Heart right ventricle (tissue), 16 donors: ENCODE results near the gene ABAT. TPM values are rescaled to one million over a fixed set of nuclear protein-coding genes. Genes with fewer than 3 reads are reported as not detected.

Experiments
- ATAC-seq, 8 donors: fragments of 200-7000 bp; cut with Tn5 transposase; one replicate each; pipeline ENCODE4 v1.9.1; 2020; ENCODE audit warnings: mild to moderate bottlenecking in 8 of 8, moderate library complexity in 8 of 8, moderate number of reproducible peaks in 1 of 8
- DNase-seq, 2 donors: peaks; one replicate each; pipeline ENCODE4 v3.0.0-alpha.2; 2020
- H3K27ac ChIP-seq, 10 donors: fragments of 200-600 bp; sonication (generic) in 2 of 10; one replicate each; pipeline versions ENCODE4 v1.5.0 to v1.8.0; 2020 to 2022; ENCODE audit warnings: mild to moderate bottlenecking in 3 of 10
- H3K27me3 ChIP-seq, 7 donors: fragments of 200-600 bp; one replicate each; pipeline ENCODE4 v1.8.0; 2021 to 2022; ENCODE audit warnings: mild to moderate bottlenecking in 2 of 7
- H3K36me3 ChIP-seq, 9 donors: fragments of 200-600 bp; sonication (generic) in 1 of 9; one replicate each; pipeline versions ENCODE4 v1.5.0 to v1.8.0; 2020 to 2022; ENCODE audit warnings: mild to moderate bottlenecking in 2 of 9
- H3K4me1 ChIP-seq, 9 donors: fragments of 200-600 bp; sonication (generic) in 1 of 9; one replicate each; pipeline versions ENCODE4 v1.5.0 to v1.8.0; 2020 to 2022; ENCODE audit warnings: mild to moderate bottlenecking in 4 of 9
- H3K4me3 ChIP-seq, 10 donors: fragments of 200-600 bp; sonication (generic) in 2 of 10; one replicate each; pipeline versions ENCODE4 v1.5.0 to v1.8.0; 2020 to 2022; ENCODE audit warnings: mild to moderate bottlenecking in 7 of 10, moderate library complexity in 2 of 10
- H3K9me3 ChIP-seq, 11 donors: fragments of 200-600 bp in 10 of 11; sonication (generic) in 2 of 11; one replicate each; pipeline versions ENCODE4 v1.5.0 to v1.8.0; 2013 to 2022; ENCODE audit warnings: mild to moderate bottlenecking in 2 of 11, control low read depth in 1 of 11, moderate library complexity in 1 of 11
- CTCF ChIP-seq, 9 donors: fragments of 200-600 bp; sonication (generic) in 2 of 9; IDR thresholded peaks; one replicate each; pipeline versions ENCODE4 v1.5.0 to v1.8.0; 2021 to 2022; ENCODE audit warnings: antibody characterized with exemption in 9 of 9, mild to moderate bottlenecking in 5 of 9, moderate library complexity in 1 of 9
- WGBS, 2 donors: extraction: QIAGEN DNeasy Blood & Tissue Kit; methylation state at CpG; one replicate each; pipeline ENCODE4 v1.1.7; 2013; ENCODE audit warnings: inconsistent platforms in 1 of 2; 5-methylcytosine and 5-hydroxymethylcytosine counted together
- intact Hi-C, 10 donors: fragments of 100-400 bp; cut with DNase I; formaldehyde crosslinking; loops; one replicate each; pipeline versions ENCODE4 v1.11.1 to v1.14.2; 2022
- polyA plus RNA-seq, 2 donors: library from polyadenylated mRNA; stranded (reverse); fragments of 200-250 nt; gene quantifications; one replicate each; pipeline ENCODE4 v1.2.3, GENCODE V29; 2013
- total RNA-seq, 10 donors: library from RNA; stranded (reverse); fragmentation: NEBNext Ultra II Directional in 3 of 10; extraction: Animal tissue kit (Norgen Biotek cat#: 25700) in 3 of 10; gene quantifications; one replicate each; pipeline versions ENCODE4 v1.2.1 to v1.2.4, GENCODE V29; 2021 to 2023
- donor health status: Arrhythmogenic right ventricular cardiomyopathy.
- donor health status: ischemic (EF 13 %, LVEDD 7.1; RV severe dilation, severe dysfunction).
- donor health status: healthy with polysubstance abuse.
- donor health status: DM: no; HTN: yes; CAD: no.
- donor health status: DM: no; HTN: no; CAD: no.
- donor health status: ischemic (EF 25% LVEDD 6.9; RV normal size, moderate dysfunction).
- donor health status: ischemic (EF 25% LVEDD 5.7; RV mildly dilated, moderate dysfunction).
- donor health status: healthy.
- donor health status: DM: yes; HTN: yes; CAD: no.
- donor health status: Ischemic cardiomyopathy.
- donor health status: ischemic (EF 35%, LVEDD 5.7; RV mildly dilated, moderate dysfunction).
- donor health status: nonischemic (EF 11% LVEDD 7.7; RV severe dilation, severe dysfunction).
- donor health status: DM: yes; HTN: yes; CAD: no.
- donor health status: PGD.
- donor health status: ischemic (EF 29% LVEDD 5.4; RV normal size, mild dysfunction).
- donor health status: nonischemic (EF 23%, LVEDD 6.1; RV moderate dilation, normal function).

Gene ABAT
- total and polyA plus RNA-seq, 12 donors = 2.2 to 35.9 (median 14.0) TPM

GRCh38 chr16:8727857-8728618 lies 53.6 kb downstream of the ABAT start:
- H3K9me3 ChIP-seq = no peaks in the 10 kb centered on the region
- ATAC-seq (no peak), DNase-seq (no peak)
- peaks cover 0 to 15% (median 0%) of the 10 kb centered on the region in 9 donors for H3K4me1 ChIP-seq
- no peaks in the 10 kb centered on the region for H3K36me3 ChIP-seq
- intact Hi-C loops = no loop called here
- no peak overlapping the region for H3K4me3 ChIP-seq
- H3K27ac ChIP-seq = no peak overlapping the region
- WGBS, 2 donors = 76 to 78% methylated on average over 13 of the region's 13 CpGs
- TF ChIP-seq CTCF (IDR thresholded peaks at IDR 0.05) = no peak
- H3K27me3 ChIP-seq = no peaks in the 10 kb centered on the region

GRCh38 chr16:8729779-8730334 lies 55.4 kb downstream of the ABAT start:
- no peak for TF ChIP-seq CTCF (IDR thresholded peaks at IDR 0.05)
- 78 to 86% methylated on average over 8 of the region's 8 CpGs for WGBS, 2 donors
- H3K27me3 ChIP-seq = no peaks in the 10 kb centered on the region
- ATAC-seq (peak in 4 of 8 donors; percentile 25 to 51 (median 38)), DNase-seq (no peak)
- H3K36me3 ChIP-seq = no peaks in the 10 kb centered on the region
- H3K9me3 ChIP-seq = peaks cover 0 to 5% (median 0%) of the 10 kb centered on the region in 11 donors
- peak overlapping the region in 1 of 10 donors; percentile 31 for H3K27ac ChIP-seq
- intact Hi-C loops = loop anchor here in 1 of 10 donors (10.0 kb wide), 1 partner anchor 45 kb away; no protein-coding TSS in a partner anchor
- no peak overlapping the region for H3K4me3 ChIP-seq
- peaks cover 0 to 15% (median 0%) of the 10 kb centered on the region in 9 donors for H3K4me1 ChIP-seq

- ATAC-seq (peak in 6 of 8 donors; percentile 30 to 87 (median 46)), DNase-seq (no peak)
- 55 to 70% methylated on average over 8 of the region's 8 CpGs for WGBS, 2 donors
- no peaks in the 10 kb centered on the region for H3K36me3 ChIP-seq
- peaks cover 0 to 15% (median 0%) of the 10 kb centered on the region in 9 donors for H3K4me1 ChIP-seq
- peak overlapping the region in 1 of 10 donors; percentile 31 for H3K27ac ChIP-seq
- H3K9me3 ChIP-seq = peaks cover 0 to 5% (median 0%) of the 10 kb centered on the region in 11 donors
- no peaks in the 10 kb centered on the region for H3K27me3 ChIP-seq
- H3K4me3 ChIP-seq = no peak overlapping the region
- intact Hi-C loops = loop anchor here in 1 of 10 donors (10.0 kb wide), 1 partner anchor 46 kb away; no protein-coding TSS in a partner anchor
- TF ChIP-seq CTCF (IDR thresholded peaks at IDR 0.05) = no peak
Observed at GRCh38 chr16:8730335-8730915, 56.0 kb downstream of the ABAT start.

- no peaks in the 10 kb centered on the region for H3K27me3 ChIP-seq
- DNase-seq (no peak), ATAC-seq (no peak)
- H3K27ac ChIP-seq = no peak overlapping the region
- no peaks in the 10 kb centered on the region for H3K36me3 ChIP-seq
- no peak overlapping the region for H3K4me3 ChIP-seq
- H3K9me3 ChIP-seq = peaks cover 0 to 5% (median 0%) of the 10 kb centered on the region in 11 donors
- H3K4me1 ChIP-seq = peaks cover 0 to 15% (median 0%) of the 10 kb centered on the region in 9 donors
- 93 to 94% methylated on average over 5 of the region's 5 CpGs for WGBS, 2 donors
- intact Hi-C loops = loop anchor here in 1 of 10 donors (10.0 kb wide), 1 partner anchor 49 kb away; no protein-coding TSS in a partner anchor
- TF ChIP-seq CTCF (IDR thresholded peaks at IDR 0.05) = no peak
Observed at GRCh38 chr16:8733849-8734540, 59.6 kb downstream of the ABAT start.
